AG09319 (cell line): ENCODE data around the gene TRABD2B.

Experiments used
- DNase-seq: peaks from one replicate; pipeline ENCODE4 v3.0.0-alpha.2; 2010; ENCODE audit warnings: low read depth; ENCODE audit errors: extremely low read depth
- CTCF ChIP-seq: IDR thresholded peaks from 2 replicates; pipeline ENCODE4 v1.5.1; 2011; ENCODE audit warnings: low read depth, mild to moderate bottlenecking, inconsistent platforms, low read length, moderate library complexity

The TRABD2B gene

DNA sequence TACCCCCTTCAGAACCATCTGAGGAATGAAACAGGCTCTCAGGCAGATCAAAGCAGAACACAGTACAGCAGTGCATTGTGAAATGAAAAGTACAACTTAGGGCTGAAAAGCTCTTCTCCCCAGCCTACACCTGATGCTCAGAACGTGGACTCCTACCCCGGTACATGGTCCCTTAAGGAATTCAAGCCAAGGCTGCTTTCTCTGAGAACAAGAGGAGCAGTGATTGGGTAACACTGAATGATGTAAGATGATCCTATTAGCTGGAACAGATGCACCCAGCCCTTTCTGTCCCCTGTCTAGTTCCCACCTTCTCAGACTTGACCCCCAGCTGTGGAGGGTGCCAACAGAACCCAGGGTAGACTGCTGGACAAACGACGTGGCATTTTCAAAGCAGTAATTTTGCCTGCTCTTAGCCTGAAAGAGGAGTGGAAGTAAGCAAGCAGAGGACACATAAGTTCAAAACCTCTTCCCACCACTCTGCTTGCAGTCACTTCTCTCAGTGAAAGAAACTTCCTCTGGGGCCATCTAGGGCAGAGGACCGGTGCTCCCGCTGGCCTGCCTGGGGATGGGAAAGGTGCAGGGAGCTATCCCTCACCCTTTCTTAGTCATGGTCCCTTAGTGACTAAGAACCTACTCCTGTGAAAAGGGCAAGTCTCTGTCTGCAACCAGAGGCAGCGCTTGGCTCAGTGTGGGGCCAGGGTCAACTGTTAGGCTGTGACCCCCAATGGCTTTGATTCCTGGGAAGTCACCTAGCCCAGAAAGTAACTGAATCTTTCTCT, 72.7 kb downstream of the TRABD2B start:
- no peak for TF ChIP-seq CTCF
- DNase-seq, result no peak

- no peak for TF ChIP-seq CTCF
- DNase-seq, result no peak
These were observed 75.2 kb downstream of the TRABD2B start for GRCh38 chr1:47921935-47922415.

DNA sequence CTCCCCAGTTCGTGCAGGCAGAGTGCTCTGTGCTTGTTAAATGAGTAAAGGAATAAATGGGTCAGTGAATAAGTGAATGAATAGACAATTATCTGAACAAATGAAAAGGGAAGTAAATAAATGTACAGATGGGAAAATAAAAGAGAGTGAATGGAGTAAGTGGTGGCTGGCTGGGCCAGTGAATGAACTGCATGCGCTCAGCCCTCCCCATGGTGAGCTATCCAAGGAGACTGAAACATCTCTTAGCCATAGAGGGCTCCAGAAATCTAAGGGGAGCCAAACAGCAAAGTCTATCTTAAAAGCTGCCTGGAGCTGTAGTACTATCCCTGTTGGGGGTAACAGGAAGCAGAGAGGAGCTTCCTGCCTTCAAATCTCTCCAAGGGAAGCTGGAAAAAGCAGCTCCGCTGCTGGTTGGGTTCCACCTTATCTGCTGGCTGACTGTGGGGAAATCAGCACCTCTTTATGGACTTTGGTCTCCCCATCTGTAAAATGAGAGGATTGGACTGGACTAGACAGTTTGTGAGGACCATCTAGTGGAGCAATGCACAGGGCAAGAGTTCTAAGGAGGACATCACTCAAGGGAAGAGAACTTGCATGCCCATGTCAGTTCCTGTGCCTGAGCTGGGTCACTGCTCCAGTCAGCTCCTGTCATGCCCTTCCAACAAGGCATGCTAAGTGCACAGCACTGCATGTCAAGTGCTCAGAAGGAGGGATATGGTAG, 77.9 kb downstream of the TRABD2B start:
- DNase-seq, result no peak
- no peak for TF ChIP-seq CTCF

GRCh38 chr1:47918257-47918867, 78.8 kb downstream of the TRABD2B start:
- DNase-seq, result no peak
- no peak for TF ChIP-seq CTCF

DNA sequence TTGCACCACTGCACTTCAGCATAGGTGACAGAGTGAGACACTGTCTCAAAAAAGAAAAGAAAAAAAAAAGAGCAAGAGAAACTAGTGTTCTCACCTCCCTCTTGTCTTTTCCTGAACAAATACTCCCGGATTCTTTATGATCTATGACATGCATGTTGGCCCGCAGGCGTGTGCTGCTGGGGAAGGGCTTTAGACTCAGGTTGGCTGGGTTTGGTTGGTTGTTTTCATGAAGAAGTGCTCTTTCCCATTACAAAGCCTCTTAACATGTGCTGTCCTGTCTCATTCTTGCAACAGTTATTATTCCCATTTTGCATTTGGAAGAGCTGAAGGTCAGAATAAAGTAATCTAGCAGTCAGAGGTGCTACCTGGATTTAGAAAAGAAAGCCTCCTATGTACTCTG, 79.5 kb downstream of the TRABD2B start:
- TF ChIP-seq CTCF, result no peak
- no peak for DNase-seq

DNA sequence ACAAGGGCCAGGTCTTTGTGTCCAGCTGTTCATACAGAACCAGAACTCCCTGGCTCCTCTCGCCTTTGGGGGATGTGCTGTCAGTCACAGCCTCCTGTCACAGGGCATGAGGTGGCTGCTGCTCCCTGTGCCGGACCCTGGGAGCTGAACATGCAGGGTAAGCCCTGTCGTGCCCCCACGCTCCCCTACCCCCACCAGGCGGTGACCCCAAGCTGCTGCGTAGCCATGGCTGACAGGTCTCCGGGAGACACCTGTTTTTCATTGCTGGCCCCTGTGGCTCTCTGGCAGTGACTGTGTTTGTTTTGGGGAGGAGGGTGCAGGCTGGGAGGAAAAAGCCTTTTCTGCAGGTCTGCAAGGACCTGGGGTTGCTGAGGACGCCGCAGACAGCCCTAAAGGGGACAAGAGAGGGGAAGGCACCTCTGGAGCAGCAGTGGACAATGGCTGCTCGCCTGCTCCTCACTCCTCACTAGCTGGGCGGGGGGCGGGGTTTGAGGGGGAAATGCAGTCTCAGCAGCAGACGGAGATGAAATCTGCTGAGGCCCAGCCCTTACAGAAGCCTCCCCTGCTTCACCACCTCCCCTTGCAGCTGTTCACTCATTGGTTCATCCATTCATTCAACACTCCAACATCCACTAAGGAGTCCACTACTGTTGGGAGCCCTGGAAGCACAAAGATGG, 81.4 kb downstream of the TRABD2B start:
- DNase-seq, result no peak

More for the DNA sequence above, 81.4 kb downstream of the TRABD2B start:
- no peak for TF ChIP-seq CTCF
